Stomach (tissue), 9 donors: ENCODE measurements around the gene SPINT2. TPM values are rescaled to one million over a fixed set of nuclear protein-coding genes. Genes with fewer than 3 reads are reported as not detected.

Source experiments
- DNase-seq, 2 donors: peaks; one replicate each; pipeline versions ENCODE4 v3.0.0 to v3.0.0-alpha.2; 2013 to 2019
- H3K27ac ChIP-seq, 5 donors: fragments of 200-600 bp in 4 of 5; sonication (generic) in 4 of 5; one replicate each; pipeline ENCODE4 v1.5.1; 2013 to 2019; ENCODE audit warnings: mild to moderate bottlenecking in 1 of 5, moderate library complexity in 1 of 5
- H3K27me3 ChIP-seq, 3 donors: fragments of 200-600 bp; sonication (generic); one replicate each; pipeline ENCODE4 v1.5.1; 2017 to 2019; ENCODE audit warnings: mixed run types in 1 of 3
- H3K36me3 ChIP-seq, 4 donors: fragments of 200-600 bp; sonication (generic); 1 replicate in 3 of 4; 2 replicates in 1 of 4; pipeline ENCODE4 v1.5.1; 2016 to 2019
- H3K4me1 ChIP-seq, 4 donors: fragments of 200-600 bp; sonication (generic); one replicate each; pipeline ENCODE4 v1.5.1; 2016 to 2019
- H3K4me3 ChIP-seq, 4 donors: fragments of 200-600 bp; sonication (generic) in 3 of 4; one replicate each; pipeline ENCODE4 v1.5.1; 2016 to 2019; ENCODE audit warnings: mild to moderate bottlenecking in 1 of 4
- H3K9me3 ChIP-seq, 4 donors: fragments of 200-600 bp; sonication (generic); one replicate each; pipeline ENCODE4 v1.5.1; 2016 to 2019
- EP300 ChIP-seq: sonication (generic); formaldehyde crosslinking; IDR thresholded peaks from one replicate; pipeline ENCODE4 v1.6.1; 2017; ENCODE audit warnings: antibody characterized with exemption
- POLR2A ChIP-seq, 4 donors: fragments of 450-650 bp; IDR thresholded peaks; one replicate each; pipeline ENCODE4 v1.6.1; 2016; ENCODE audit warnings: antibody characterized with exemption in 4 of 4, control low read depth in 2 of 4, mild to moderate bottlenecking in 1 of 4, moderate library complexity in 1 of 4
- POLR2AphosphoS5 ChIP-seq, 3 donors: sonication (generic); formaldehyde crosslinking; IDR thresholded peaks; one replicate each; pipeline ENCODE4 v1.6.1; 2016; ENCODE audit warnings: antibody characterized with exemption in 3 of 3
- WGBS, 5 donors: extraction: QIAGEN DNeasy Blood & Tissue Kit in 3 of 5; methylation state at CpG; one replicate each; pipeline versions ENCODE4 v1.1.5 to v1.1.7; 2013 to 2018; 5-methylcytosine and 5-hydroxymethylcytosine counted together
- intact Hi-C: fragments of 100-400 bp; cut with DNase I; formaldehyde crosslinking; loops from one replicate; pipeline ENCODE4 v1.15.1; 2023; ENCODE audit warnings: low total_unique reads
- polyA plus RNA-seq, 3 donors: library from polyadenylated mRNA; stranded (reverse); fragments of 200-250 nt; gene quantifications; one replicate each; pipeline ENCODE4 v1.2.3, GENCODE V29; 2013
- total RNA-seq, 5 donors: library from RNA; depleted of rRNA; stranded (reverse); fragments of >200 nt; gene quantifications; one replicate each; pipeline versions ENCODE4 v1.1.0 to v1.2.3, GENCODE V29; 2014 to 2016
- TF ChIP-seq, protein P1 (sequence below), 7 experiments: fragments of 450-650 bp in 4 of 7; fragments of 200-600 bp in 3 of 7; sonication (generic) in 3 of 7; IDR thresholded peaks; one replicate each; pipeline ENCODE4 v1.5.1; 2016 to 2019; ENCODE audit warnings: antibody characterized with exemption in 7 of 7, control low read depth in 2 of 7, mild to moderate bottlenecking in 1 of 7
- donor health status: healthy with polysubstance abuse.
- donor health status: Bipolar disorder and iron deficiency.
- donor health status: healthy.

Gene SPINT2
- total and polyA plus RNA-seq, 8 donors = 29.8 to 1,508 (median 220) TPM

DNA sequence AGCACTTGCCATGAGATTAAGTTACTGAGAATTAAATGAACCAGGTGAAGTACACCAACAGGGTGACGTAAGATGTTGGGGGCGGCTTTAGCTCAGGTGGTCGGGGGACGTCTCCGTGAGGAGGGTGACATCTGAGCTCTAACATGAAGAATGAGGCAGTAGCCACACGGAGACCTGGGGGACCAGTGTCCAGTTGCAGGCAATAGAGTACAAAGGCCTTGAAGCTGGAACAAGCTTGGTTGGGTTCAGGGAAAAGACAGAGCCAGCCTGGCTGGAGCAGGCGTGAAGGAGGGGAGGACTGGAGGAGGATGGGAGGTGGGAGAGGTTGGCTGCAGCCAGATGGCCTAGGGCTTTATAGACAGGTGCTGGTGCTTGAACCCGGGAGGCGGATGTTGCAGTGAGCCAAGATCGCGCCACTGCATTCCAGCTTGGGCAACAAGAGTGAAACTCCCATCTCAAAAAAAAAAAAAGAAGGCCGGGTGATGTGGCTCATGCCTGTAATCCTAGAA lies 1.6 kb downstream of the SPINT2 start:
- H3K4me3 ChIP-seq = peak overlapping the region; percentile 50 to 67 (median 57)

DNA sequence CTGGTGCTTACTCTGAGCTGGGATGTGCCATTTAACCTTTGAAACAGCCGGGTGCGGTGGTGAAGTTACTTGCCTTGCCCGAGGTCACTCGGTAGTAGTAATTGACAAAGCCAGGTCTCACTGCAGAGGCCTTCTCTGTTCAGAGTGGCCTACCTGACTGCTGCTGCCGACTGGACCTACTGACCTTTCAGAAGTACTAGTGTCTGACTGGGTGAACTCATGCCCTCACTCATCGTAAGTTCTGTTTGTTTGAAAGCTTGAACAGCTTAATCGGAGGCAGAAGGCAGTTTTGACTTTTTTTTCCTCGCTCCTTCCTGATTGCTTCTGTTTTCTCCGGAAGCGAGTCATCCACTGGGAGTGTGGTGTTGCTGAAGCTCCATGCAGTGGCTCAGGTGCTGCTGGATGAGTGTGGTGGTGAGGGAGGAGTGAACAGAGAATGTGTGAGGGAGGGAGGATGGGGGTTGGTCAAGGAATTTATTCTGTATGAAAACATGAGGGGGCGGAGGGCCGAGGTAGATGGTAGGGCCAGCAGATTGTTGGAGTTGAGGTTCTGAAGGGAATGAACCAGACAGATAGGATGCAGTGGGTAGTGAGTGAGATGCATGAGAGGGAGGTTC lies 2.7 kb downstream of the SPINT2 start:
- H3K27me3 ChIP-seq = peaks cover 0 to 12% (median 0%) of the 10 kb centered on the region in 3 donors
- WGBS, 5 donors = 27 to 54% (median 43%) methylated on average over 12 of the region's 12 CpGs
- intact Hi-C loops = no loop called here
- peaks cover 50 to 80% (median 61%) of the 10 kb centered on the region in 4 donors for H3K4me1 ChIP-seq
- peak in 1 of 3 donors; percentile 10 for TF ChIP-seq POLR2AphosphoS5 (IDR thresholded peaks at IDR 0.05)
- TF ChIP-seq POLR2A (IDR thresholded peaks at IDR 0.05) = no peak
- peak in 1 of 2 donors; percentile 72 for DNase-seq
- H3K27ac ChIP-seq = peak overlapping the region; percentile 67 to 95 (median 88)
- H3K36me3 ChIP-seq = no peaks in the 10 kb centered on the region
- no peaks in the 10 kb centered on the region for H3K9me3 ChIP-seq
- peak overlapping the region in 3 of 4 donors; percentile 50 to 67 (median 52) for H3K4me3 ChIP-seq

More for the DNA sequence above, 1.6 kb downstream of the SPINT2 start:
- Histone ChIP-seq H3K27ac (peak overlapping the region; percentile 67 to 95 (median 88)), H3K27me3 (peaks cover 0 to 12% (median 0%) of the 10 kb centered on the region in 3 donors), H3K4me1 (peaks cover 42 to 73% (median 56%) of the 10 kb centered on the region in 4 donors), H3K9me3 (no peaks in the 10 kb centered on the region), H3K36me3 (no peaks in the 10 kb centered on the region)
- intact Hi-C loops = no loop called here
- DNase-seq = no peak
- TF ChIP-seq EP300 (no peak), POLR2A (IDR thresholded peaks at IDR 0.05) (no peak), POLR2AphosphoS5 (IDR thresholded peaks at IDR 0.05) (no peak)
- TF ChIP-seq, protein P1, sequence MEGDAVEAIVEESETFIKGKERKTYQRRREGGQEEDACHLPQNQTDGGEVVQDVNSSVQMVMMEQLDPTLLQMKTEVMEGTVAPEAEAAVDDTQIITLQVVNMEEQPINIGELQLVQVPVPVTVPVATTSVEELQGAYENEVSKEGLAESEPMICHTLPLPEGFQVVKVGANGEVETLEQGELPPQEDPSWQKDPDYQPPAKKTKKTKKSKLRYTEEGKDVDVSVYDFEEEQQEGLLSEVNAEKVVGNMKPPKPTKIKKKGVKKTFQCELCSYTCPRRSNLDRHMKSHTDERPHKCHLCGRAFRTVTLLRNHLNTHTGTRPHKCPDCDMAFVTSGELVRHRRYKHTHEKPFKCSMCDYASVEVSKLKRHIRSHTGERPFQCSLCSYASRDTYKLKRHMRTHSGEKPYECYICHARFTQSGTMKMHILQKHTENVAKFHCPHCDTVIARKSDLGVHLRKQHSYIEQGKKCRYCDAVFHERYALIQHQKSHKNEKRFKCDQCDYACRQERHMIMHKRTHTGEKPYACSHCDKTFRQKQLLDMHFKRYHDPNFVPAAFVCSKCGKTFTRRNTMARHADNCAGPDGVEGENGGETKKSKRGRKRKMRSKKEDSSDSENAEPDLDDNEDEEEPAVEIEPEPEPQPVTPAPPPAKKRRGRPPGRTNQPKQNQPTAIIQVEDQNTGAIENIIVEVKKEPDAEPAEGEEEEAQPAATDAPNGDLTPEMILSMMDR (IDR thresholded peaks at IDR 0.05) = no peak
- WGBS, 5 donors = 39 to 74% (median 48%) methylated on average over 12 of the region's 12 CpGs

DNA sequence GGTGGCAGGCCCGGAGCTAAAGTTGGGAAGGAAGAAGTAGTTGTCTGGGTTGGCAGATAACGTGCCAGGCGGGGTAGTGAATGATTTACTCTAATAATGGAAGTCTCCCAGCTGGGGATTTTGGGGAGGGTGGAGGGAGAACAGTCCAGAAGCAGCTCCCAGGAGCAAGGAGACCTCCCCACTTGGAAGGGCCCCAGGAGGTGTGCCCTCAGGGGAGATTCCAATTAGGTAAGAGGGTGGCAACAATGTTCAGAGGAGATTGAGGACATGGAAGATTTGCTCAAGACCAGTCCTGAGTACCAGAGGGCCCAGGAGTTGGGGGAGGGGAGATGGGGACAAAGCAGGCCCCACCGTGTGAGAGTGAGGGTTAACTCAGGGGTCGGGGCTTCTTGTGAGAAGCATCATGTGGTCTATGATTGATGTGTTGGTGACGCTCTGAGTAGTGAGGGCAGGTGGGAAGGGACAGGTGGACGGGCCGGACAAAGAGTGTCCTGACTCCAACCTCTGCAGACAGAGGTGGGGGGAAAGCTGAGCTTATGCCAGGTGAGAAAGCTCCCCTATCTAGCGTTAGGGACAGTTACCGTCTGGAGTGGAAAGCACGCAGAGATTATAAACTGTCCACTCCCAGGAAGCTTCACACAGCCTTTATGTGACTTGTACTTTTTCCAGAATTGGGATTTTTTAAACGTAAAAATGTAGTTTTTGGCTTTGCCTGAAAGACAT lies 3.5 kb downstream of the SPINT2 start:
- WGBS, 5 donors = 31 to 51% (median 37%) methylated on average over 12 of the region's 12 CpGs
- H3K4me1 ChIP-seq = peaks cover 51 to 89% (median 62%) of the 10 kb centered on the region in 4 donors
- H3K36me3 ChIP-seq = no peaks in the 10 kb centered on the region
- H3K27ac ChIP-seq = peak overlapping the region; percentile 67 to 95 (median 88)
- peak overlapping the region in 3 of 4 donors; percentile 17 to 67 (median 52) for H3K4me3 ChIP-seq
- peaks cover 0 to 12% (median 0%) of the 10 kb centered on the region in 3 donors for H3K27me3 ChIP-seq
- peak; percentile 56 to 81 for DNase-seq
- H3K9me3 ChIP-seq = no peaks in the 10 kb centered on the region
- intact Hi-C loops = no loop called here
- TF ChIP-seq POLR2A (IDR thresholded peaks at IDR 0.05) = no peak
- no peak for TF ChIP-seq POLR2AphosphoS5 (IDR thresholded peaks at IDR 0.05)
- TF ChIP-seq, protein P1 (IDR thresholded peaks at IDR 0.05) = no peak
- TF ChIP-seq EP300 = no peak

DNA sequence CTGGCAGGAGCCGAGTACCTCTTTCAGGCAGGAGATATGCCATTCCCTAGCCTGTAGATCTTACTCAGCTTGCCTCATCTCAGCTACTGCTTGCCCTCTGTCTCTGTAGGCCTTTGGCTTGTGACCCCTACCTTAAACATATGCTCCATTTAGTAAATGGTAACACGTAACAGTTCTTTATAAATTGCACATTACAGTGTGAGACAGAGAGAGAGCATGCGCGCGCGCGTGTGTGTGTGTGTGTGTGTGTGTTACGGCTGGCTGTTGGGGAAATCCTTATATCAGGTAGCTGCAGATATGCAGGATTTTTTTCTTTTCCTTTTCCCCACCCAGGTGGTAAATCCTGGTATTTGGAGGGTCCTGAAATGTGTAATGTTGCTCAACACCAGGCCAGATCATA lies 4.2 kb downstream of the SPINT2 start:
- Histone ChIP-seq H3K4me1 (peaks cover 51 to 91% (median 64%) of the 10 kb centered on the region in 4 donors), H3K27ac (peak overlapping the region; percentile 48 to 95 (median 88)), H3K27me3 (peaks cover 0 to 12% (median 0%) of the 10 kb centered on the region in 3 donors), H3K9me3 (no peaks in the 10 kb centered on the region), H3K4me3 (peak overlapping the region in 1 of 4 donors; percentile 67), H3K36me3 (no peaks in the 10 kb centered on the region)
- peak in 1 of 2 donors; percentile 49 for DNase-seq
- WGBS, 5 donors = 45 to 73% (median 54%) methylated on average over 8 of the region's 8 CpGs
- no peak for TF ChIP-seq POLR2A (IDR thresholded peaks at IDR 0.05)
- no peak for TF ChIP-seq POLR2AphosphoS5 (IDR thresholded peaks at IDR 0.05)
- TF ChIP-seq, protein P1 (IDR thresholded peaks at IDR 0.05) = no peak
- no peak for TF ChIP-seq EP300
- intact Hi-C loops = no loop called here
